HepG2 (cell line): ENCODE measurements around the gene LBR. TPM values are rescaled to one million over a fixed set of nuclear protein-coding genes. Genes with fewer than 3 reads are reported as not detected.
A peak's percentile ranks its signal among the peaks of the same experiment; 100 is the strongest.

Experiments
- ATF7-NPFF ChIP-seq: sonication (generic); formaldehyde crosslinking; IDR thresholded peaks from 2 replicates; pipeline ENCODE4 v1.8.1; 2023; ENCODE audit warnings: mild to moderate bottlenecking, low read depth, missing genetic modification reagents, moderate library complexity
- ETV5 ChIP-seq: IDR thresholded peaks from 2 replicates; pipeline ENCODE4 v1.6.1; 2018; ENCODE audit warnings: missing biosample characterization, missing genetic modification reagents, inconsistent platforms, borderline replicate concordance
- FLYWCH1 ChIP-seq: sonication (generic); formaldehyde crosslinking; IDR thresholded peaks from 2 replicates; pipeline ENCODE4 v1.8.1; 2023; ENCODE audit warnings: mild to moderate bottlenecking, missing genetic modification reagents
- FOXP1 ChIP-seq, 2 experiments: fragments of 450-650 bp in 1 of 2; IDR thresholded peaks; 2 replicates each; pipeline ENCODE4 v1.6.1; 2017 to 2018; ENCODE audit warnings: antibody characterized with exemption in 1 of 2
- GLI4 ChIP-seq: sonication (generic); formaldehyde crosslinking; IDR thresholded peaks from 2 replicates; pipeline ENCODE4 v1.5.1; 2020; ENCODE audit warnings: missing genetic modification reagents, mild to moderate bottlenecking, moderate library complexity, borderline replicate concordance
- KDM5B ChIP-seq: sonication (generic); formaldehyde crosslinking; IDR thresholded peaks from 2 replicates; pipeline ENCODE4 v1.4.0; 2020; ENCODE audit warnings: missing genetic modification reagents, mild to moderate bottlenecking, borderline replicate concordance
- KMT2B ChIP-seq: IDR thresholded peaks from 2 replicates; pipeline ENCODE4 v1.6.1; 2016; ENCODE audit warnings: missing genetic modification reagents, missing compliant biosample characterization
- NCOR1 ChIP-seq: fragments of 200-600 bp; sonication (generic); IDR thresholded peaks from 2 replicates; pipeline ENCODE4 v1.7.0; 2017; ENCODE audit warnings: antibody characterized with exemption, low read length, borderline replicate concordance
- NFKB2 ChIP-seq: sonication (generic); formaldehyde crosslinking; IDR thresholded peaks from 2 replicates; pipeline ENCODE4 v1.4.0; 2020; ENCODE audit warnings: missing genetic modification reagents, borderline replicate concordance
- POLR2A ChIP-seq, 2 experiments: IDR thresholded peaks; 2 replicates each; pipeline ENCODE4 v1.6.1; 2011; ENCODE audit warnings: low read depth in 2 of 2, low read length in 2 of 2, mild to moderate bottlenecking in 1 of 2, moderate library complexity in 1 of 2; ENCODE audit not compliant: insufficient read depth in 1 of 2
- RBM22 ChIP-seq: fragments of 200-400 bp; formaldehyde crosslinking; optimal IDR thresholded peaks from 2 replicates; pipeline ENCODE3; 2017; ENCODE audit warnings: mild to moderate bottlenecking, low read length, moderate library complexity
- SETDB1 ChIP-seq: sonication (generic); formaldehyde crosslinking; IDR thresholded peaks from 2 replicates; pipeline ENCODE4 v1.5.1; 2020; ENCODE audit warnings: missing genetic modification reagents, mild to moderate bottlenecking, borderline replicate concordance
- THAP11 ChIP-seq: IDR thresholded peaks from 2 replicates; pipeline ENCODE4 v1.6.1; 2016; ENCODE audit warnings: missing biosample characterization, missing genetic modification reagents
- TP53 ChIP-seq: sonication (generic); formaldehyde crosslinking; conservative IDR thresholded peaks from 2 replicates; pipeline ENCODE4 v1.4.0; 2020; ENCODE audit warnings: missing genetic modification reagents
- ZFAT ChIP-seq: sonication (generic); formaldehyde crosslinking; conservative IDR thresholded peaks from 2 replicates; pipeline ENCODE4 v1.8.1; 2023; ENCODE audit warnings: missing genetic modification reagents, inconsistent platforms
- ZNF335 ChIP-seq: sonication (generic); formaldehyde crosslinking; IDR thresholded peaks from 2 replicates; pipeline ENCODE4 v1.4.0; 2020; ENCODE audit warnings: missing genetic modification reagents
- ZNF549 ChIP-seq: sonication (generic); formaldehyde crosslinking; IDR thresholded peaks from 2 replicates; pipeline ENCODE4 v1.5.0; 2020; ENCODE audit warnings: missing genetic modification reagents
- ZNF841 ChIP-seq: sonication (generic); formaldehyde crosslinking; IDR thresholded peaks from 2 replicates; pipeline ENCODE4 v1.8.1; 2023; ENCODE audit warnings: missing genetic modification reagents, borderline replicate concordance
- ZNF850 ChIP-seq: sonication (generic); formaldehyde crosslinking; conservative IDR thresholded peaks from 2 replicates; pipeline ENCODE4 v1.9.0; 2021; ENCODE audit warnings: mild to moderate bottlenecking, missing genetic modification reagents
- ZUFSP ChIP-seq: sonication (generic); formaldehyde crosslinking; IDR thresholded peaks from 2 replicates; pipeline ENCODE4 v1.9.0; 2021; ENCODE audit warnings: missing genetic modification reagents, mild to moderate bottlenecking, borderline replicate concordance
- polyA plus RNA-seq, 8 experiments: library from polyadenylated mRNA; depleted of rRNA in 3 of 8; stranded (reverse) in 7 of 8; unstranded in 1 of 8; fragments of >200 nt; fragmentation: Illumina TruSeq in 4 of 8; extraction: Trizol in 4 of 8; gene quantifications; 2 replicates each; pipeline versions ENCODE4 v1.2.1 to v1.2.3, GENCODE V29; 2011 to 2016; ENCODE audit warnings: low read depth in 4 of 8, missing spikeins in 1 of 8, mixed read lengths in 1 of 8; ENCODE audit not compliant: insufficient read depth in 1 of 8
- total RNA-seq, 5 experiments: library from RNA; depleted of rRNA; stranded (reverse); fragments of >200 nt; fragmentation: Illumina TruSeq; extraction: Trizol; gene quantifications; 2 replicates each; pipeline ENCODE4 v1.2.3, GENCODE V29; 2016; ENCODE audit warnings: low read depth in 1 of 5
- TF ChIP-seq, protein P1 (sequence below): sonication (generic); formaldehyde crosslinking; conservative IDR thresholded peaks from 2 replicates; pipeline ENCODE4 v1.4.0; 2020; ENCODE audit warnings: mild to moderate bottlenecking, missing genetic modification reagents, moderate library complexity
- TF ChIP-seq, protein P2 (sequence below): sonication (generic); formaldehyde crosslinking; IDR thresholded peaks from 2 replicates; pipeline ENCODE4 v1.9.0; 2021; ENCODE audit warnings: missing genetic modification reagents, borderline replicate concordance

LBR gene
- total and polyA plus RNA-seq, 2 of the 13 experiments (the other 11 are each of a cell fraction or from before 2014, with no cell fraction given), result 38.9 to 76.7 TPM

DNA sequence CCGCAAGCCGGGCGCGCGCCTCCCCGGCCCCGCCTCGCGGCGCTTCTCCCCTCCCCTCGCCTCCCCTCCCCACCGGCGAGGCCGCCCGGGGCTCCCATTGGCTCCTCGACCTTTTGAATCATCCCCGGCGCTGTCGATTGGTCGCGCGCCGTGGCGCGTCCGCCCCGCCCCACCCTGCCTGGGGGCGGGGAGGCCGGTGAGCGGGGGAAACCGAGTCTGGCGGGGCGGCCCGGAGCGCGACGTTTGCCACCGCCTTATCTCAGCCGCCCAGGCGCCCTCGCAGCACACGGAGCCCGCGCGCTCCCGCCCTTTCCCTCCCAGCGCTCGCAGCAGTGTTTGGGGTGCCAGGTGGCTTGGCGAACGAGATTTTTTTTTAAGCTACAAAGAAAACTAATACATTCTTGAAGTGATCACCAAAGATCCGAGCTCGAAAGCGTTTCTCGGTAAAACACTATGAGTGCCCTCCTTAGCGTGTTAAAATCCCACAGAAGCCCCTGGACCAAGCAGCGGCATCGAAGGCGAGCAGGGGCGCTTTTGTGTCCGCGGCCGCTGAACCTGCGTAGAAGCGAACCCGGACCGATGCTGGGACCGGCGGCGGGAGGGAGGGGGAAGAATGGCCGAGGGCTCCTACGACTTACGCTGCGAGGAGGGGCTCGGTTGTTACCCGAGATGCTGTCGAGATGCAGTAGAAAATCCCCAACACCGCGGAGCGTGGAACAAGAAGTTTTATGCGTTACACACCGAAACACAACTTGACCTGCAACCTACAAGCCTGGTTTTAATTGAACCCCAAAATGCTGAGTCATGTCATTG is 436 bp upstream of the LBR start (continued):
- TF ChIP-seq, protein P1, sequence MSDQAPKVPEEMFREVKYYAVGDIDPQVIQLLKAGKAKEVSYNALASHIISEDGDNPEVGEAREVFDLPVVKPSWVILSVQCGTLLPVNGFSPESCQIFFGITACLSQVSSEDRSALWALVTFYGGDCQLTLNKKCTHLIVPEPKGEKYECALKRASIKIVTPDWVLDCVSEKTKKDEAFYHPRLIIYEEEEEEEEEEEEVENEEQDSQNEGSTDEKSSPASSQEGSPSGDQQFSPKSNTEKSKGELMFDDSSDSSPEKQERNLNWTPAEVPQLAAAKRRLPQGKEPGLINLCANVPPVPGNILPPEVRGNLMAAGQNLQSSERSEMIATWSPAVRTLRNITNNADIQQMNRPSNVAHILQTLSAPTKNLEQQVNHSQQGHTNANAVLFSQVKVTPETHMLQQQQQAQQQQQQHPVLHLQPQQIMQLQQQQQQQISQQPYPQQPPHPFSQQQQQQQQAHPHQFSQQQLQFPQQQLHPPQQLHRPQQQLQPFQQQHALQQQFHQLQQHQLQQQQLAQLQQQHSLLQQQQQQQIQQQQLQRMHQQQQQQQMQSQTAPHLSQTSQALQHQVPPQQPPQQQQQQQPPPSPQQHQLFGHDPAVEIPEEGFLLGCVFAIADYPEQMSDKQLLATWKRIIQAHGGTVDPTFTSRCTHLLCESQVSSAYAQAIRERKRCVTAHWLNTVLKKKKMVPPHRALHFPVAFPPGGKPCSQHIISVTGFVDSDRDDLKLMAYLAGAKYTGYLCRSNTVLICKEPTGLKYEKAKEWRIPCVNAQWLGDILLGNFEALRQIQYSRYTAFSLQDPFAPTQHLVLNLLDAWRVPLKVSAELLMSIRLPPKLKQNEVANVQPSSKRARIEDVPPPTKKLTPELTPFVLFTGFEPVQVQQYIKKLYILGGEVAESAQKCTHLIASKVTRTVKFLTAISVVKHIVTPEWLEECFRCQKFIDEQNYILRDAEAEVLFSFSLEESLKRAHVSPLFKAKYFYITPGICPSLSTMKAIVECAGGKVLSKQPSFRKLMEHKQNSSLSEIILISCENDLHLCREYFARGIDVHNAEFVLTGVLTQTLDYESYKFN (CRISPR knock-in tag), result 0 out of 2 replicates have a peak, but pooled peaks have one; percentile 12
- TF ChIP-seq ETV5 (no peak; the same call in 1 of the 2 replicates), FLYWCH1 (CRISPR knock-in tag) (no peak), TP53 (no peak), THAP11 (CRISPR knock-in tag) (no peak), ZUFSP (CRISPR knock-in tag) (no peak), FOXP1 (IDR thresholded peaks at IDR 0.05) (no peak), FOXP1 (CRISPR knock-in tag; IDR thresholded peaks at IDR 0.05) (no peak), KMT2B (CRISPR knock-in tag) (no peak), GLI4 (CRISPR knock-in tag) (no peak), ZNF549 (no peak), RBM22 (no peak), POLR2A (IDR thresholded peaks at IDR 0.05; ENCODE audit: insufficient read depth in 1 of 2, low read depth in 2 of 2, low read length in 2 of 2) (peak; percentile 66 to 85; a peak in 3 of 4 replicates), ZNF841 (no peak), KDM5B (CRISPR knock-in tag) (peak; percentile 57; the same call in 1 of the 2 replicates), NCOR1 (no peak; the same call in 1 of the 2 replicates), SETDB1 (CRISPR knock-in tag) (no peak), ZFAT (CRISPR knock-in tag) (no peak), ZNF850 (CRISPR knock-in tag) (peak; percentile 70; the same call in 1 of the 2 replicates), NFKB2 (CRISPR knock-in tag) (no peak), ZNF335 (CRISPR knock-in tag) (no peak), ATF7-NPFF (0 out of 2 replicates have a peak, but pooled peaks have one; percentile 57)
- TF ChIP-seq, protein P2, sequence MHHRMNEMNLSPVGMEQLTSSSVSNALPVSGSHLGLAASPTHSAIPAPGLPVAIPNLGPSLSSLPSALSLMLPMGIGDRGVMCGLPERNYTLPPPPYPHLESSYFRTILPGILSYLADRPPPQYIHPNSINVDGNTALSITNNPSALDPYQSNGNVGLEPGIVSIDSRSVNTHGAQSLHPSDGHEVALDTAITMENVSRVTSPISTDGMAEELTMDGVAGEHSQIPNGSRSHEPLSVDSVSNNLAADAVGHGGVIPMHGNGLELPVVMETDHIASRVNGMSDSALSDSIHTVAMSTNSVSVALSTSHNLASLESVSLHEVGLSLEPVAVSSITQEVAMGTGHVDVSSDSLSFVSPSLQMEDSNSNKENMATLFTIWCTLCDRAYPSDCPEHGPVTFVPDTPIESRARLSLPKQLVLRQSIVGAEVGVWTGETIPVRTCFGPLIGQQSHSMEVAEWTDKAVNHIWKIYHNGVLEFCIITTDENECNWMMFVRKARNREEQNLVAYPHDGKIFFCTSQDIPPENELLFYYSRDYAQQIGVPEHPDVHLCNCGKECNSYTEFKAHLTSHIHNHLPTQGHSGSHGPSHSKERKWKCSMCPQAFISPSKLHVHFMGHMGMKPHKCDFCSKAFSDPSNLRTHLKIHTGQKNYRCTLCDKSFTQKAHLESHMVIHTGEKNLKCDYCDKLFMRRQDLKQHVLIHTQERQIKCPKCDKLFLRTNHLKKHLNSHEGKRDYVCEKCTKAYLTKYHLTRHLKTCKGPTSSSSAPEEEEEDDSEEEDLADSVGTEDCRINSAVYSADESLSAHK (CRISPR knock-in tag), result no peak
